ENCODE data around the gene C6orf89. TPM values are rescaled to one million over a fixed set of nuclear protein-coding genes. Genes with fewer than 3 reads are reported as not detected.
A peak's percentile ranks its signal among the peaks of the same experiment; 100 is the strongest.

C6orf89 gene, protein sequence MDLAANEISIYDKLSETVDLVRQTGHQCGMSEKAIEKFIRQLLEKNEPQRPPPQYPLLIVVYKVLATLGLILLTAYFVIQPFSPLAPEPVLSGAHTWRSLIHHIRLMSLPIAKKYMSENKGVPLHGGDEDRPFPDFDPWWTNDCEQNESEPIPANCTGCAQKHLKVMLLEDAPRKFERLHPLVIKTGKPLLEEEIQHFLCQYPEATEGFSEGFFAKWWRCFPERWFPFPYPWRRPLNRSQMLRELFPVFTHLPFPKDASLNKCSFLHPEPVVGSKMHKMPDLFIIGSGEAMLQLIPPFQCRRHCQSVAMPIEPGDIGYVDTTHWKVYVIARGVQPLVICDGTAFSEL
- total RNA-seq = 10 to 100 TPM in 3 of 4 donors, 1 to 10 TPM in 1; 7.8 to 41.8 (median 28.2) TPM

DNA sequence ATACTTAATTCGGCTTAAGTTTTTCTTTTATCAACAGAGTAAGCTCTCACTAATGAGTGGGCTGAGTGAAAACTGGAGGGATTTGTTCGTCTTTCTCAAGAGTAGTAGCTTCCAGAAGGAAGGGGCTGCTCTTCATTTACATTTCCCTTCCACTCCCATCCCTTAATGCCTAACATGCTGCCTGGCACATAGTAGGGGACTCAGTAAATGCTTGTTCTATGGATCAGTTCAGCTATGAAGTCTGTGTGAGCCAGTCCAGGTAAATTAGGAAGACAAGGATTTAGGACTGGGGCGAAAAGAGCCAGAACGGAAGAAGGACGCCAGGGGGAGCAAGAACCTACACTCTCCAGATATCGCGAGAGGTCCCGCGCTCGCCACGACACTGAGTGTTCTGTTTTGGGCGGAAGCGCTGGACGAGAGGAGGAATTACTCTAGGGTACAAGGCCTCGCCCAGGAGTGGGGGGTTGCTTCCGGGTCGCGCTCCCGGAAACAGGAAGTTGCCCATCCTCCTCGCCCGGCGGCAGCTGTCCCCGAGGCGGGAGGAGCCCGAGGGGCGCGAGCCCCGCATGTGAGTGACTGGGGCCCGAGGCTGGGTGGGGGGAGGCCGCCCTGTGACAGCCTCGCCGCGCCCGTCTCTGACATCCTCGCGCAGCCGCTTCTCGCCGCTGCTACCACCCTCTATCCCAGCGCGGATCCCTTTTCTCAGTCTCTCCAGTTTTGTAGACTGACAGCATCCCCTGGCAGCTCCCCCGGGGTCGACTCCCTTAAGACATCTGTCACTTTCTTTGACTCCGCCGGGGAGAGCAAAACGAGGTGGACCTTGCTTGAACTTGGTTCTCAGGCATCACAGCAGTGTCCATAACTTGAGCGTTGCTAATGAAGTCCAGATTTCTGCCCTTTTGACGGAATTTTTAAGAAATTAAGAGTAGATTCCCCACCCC, at the start of gene C6orf89:
Gene C6orf89 (plus strand): TSS at position 492 of the 941 bp plus-strand sequence. CDS start 13,493 bp downstream, outside the sequence.
- H3K4me1 ChIP-seq = peaks cover 0 to 28% (median 13%) of the 10 kb centered on the region in 4 donors
- H3K36me3 ChIP-seq = no peaks in the 10 kb centered on the region
- TF ChIP-seq POLR2A (IDR thresholded peaks at IDR 0.05) (peak; percentile 79), EP300 (IDR thresholded peaks at IDR 0.05; ENCODE audit: low read depth) (no peak), POLR2AphosphoS5 (IDR thresholded peaks at IDR 0.05) (peak; percentile 75 to 87 (median 86))
- TF ChIP-seq, protein P1, sequence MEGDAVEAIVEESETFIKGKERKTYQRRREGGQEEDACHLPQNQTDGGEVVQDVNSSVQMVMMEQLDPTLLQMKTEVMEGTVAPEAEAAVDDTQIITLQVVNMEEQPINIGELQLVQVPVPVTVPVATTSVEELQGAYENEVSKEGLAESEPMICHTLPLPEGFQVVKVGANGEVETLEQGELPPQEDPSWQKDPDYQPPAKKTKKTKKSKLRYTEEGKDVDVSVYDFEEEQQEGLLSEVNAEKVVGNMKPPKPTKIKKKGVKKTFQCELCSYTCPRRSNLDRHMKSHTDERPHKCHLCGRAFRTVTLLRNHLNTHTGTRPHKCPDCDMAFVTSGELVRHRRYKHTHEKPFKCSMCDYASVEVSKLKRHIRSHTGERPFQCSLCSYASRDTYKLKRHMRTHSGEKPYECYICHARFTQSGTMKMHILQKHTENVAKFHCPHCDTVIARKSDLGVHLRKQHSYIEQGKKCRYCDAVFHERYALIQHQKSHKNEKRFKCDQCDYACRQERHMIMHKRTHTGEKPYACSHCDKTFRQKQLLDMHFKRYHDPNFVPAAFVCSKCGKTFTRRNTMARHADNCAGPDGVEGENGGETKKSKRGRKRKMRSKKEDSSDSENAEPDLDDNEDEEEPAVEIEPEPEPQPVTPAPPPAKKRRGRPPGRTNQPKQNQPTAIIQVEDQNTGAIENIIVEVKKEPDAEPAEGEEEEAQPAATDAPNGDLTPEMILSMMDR (IDR thresholded peaks at IDR 0.05) = peak; percentile 81 to 99 (median 87)
- intact Hi-C loops (cut with DNase I; ENCODE audit: low total_unique reads) (loop anchor here (10.0 kb wide), 1 partner anchor 329 kb away; no protein-coding TSS in a partner anchor), in situ Hi-C loops (cut with MboI; ENCODE audit: low pct_ligation_motif_present in 1 of 4, low pct_unique_long_range_greater_than_20kb in 1 of 4, low sequenced_read_pairs in 3 of 4) (loop anchor here (10.0 to 25.0 kb wide), 4 partner anchors 99 to 329 kb away; partner anchors contain the start of genes FGD2 (in 3 of the 4) and MTCH1 (in 1 of the 4))
- peak within 1 kb of the TSS; percentile 55 to 98 (median 87) for H3K4me3 ChIP-seq
- 2 to 21% methylated on average over 5 to 41 of the region's 48 CpGs for WGBS, 2 donors (ENCODE audit: low coverage in 1 of 2)
- H3K27ac ChIP-seq = peak within 1 kb of the TSS; percentile 81 to 91 (median 86)
- H3K9me3 ChIP-seq = no peaks in the 10 kb centered on the region
- H3K27me3 ChIP-seq = no peaks in the 10 kb centered on the region
- peak; percentile 98 for DNase-seq

DNA sequence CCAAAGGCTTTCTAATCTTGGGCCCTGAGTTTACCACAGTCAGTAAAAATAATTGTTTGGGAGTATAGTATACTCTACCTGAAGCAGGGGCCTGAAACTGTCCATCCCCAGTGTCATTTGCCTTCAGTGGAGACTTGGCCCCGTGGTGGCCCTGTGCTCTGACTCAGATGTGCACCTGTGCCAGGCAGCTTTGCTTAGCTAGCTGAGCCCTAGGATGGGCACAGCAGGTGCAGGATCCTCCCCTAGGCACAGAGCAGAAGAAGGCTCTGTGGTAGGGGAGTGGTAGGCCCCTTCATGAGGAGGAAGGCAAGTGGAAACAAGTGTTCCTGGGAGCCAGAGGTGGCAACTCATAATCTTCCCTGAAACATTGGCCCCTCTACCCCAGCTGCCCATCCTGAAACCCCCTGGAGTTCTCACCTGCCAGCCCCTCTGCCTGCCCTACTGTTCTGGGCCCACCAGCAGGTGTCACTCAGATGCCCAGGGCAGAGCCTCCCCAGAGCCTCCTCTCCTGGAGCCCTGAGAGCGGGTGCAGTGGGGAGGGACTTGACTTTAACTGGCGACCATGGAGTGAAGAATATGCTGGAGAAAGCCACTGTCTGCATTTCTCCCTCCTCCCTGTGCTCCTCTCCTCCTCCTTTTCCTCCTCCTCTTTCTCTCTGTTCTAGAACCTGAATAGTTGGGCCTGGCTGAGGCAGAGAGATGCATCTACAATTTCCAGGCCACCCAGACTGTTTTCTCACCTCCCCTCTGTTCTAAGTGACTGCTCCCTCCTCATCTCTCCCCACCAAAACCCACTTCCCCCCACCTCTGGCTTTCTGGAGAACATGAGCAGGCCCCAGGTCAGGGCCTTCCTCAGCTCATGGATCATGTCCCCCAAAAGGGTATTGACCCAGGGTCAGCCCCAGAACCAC, 49.4 kb upstream of the C6orf89 start:
- Histone ChIP-seq H3K9me3 (no peaks in the 10 kb centered on the region), H3K27ac (no peak overlapping the region), H3K36me3 (no peaks in the 10 kb centered on the region), H3K4me3 (no peak overlapping the region), H3K4me1 (peaks cover 7 to 24% (median 19%) of the 10 kb centered on the region in 4 donors), H3K27me3 (peaks cover 32% of the 10 kb centered on the region)
- DNase-seq = no peak
- intact Hi-C loops (cut with DNase I; ENCODE audit: low total_unique reads) (no loop called here), in situ Hi-C loops (cut with MboI; ENCODE audit: low pct_ligation_motif_present in 1 of 4, low pct_unique_long_range_greater_than_20kb in 1 of 4, low sequenced_read_pairs in 3 of 4) (no loop called here)
- WGBS, 2 donors (ENCODE audit: low coverage in 1 of 2) = 74 to 89% methylated on average over 1 to 3 of the region's 3 CpGs
- TF ChIP-seq POLR2A (IDR thresholded peaks at IDR 0.05) = no peak
- no peak for TF ChIP-seq POLR2AphosphoS5 (IDR thresholded peaks at IDR 0.05)
- no peak for TF ChIP-seq EP300 (IDR thresholded peaks at IDR 0.05; ENCODE audit: low read depth)
- TF ChIP-seq, protein P1 (IDR thresholded peaks at IDR 0.05) = no peak

DNA sequence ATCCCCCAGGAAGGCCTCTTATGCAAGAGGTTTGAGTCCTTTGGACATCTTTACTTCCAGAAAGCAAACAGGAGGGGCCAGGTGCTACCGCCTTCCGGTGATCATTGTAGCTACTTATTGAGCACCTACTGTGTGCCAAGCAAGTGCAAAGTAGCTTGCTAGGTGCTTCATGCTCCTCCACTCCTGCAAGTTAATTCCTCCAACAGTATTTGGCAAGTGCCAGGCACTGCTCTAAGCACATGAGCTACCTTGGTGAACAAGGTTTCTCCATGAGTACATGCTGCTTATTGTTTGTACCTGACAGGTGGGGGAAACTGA, 48.8 kb upstream of the C6orf89 start:
- in situ Hi-C loops (cut with MboI; ENCODE audit: low pct_ligation_motif_present in 1 of 4, low pct_unique_long_range_greater_than_20kb in 1 of 4, low sequenced_read_pairs in 3 of 4) = no loop called here
- TF ChIP-seq POLR2AphosphoS5 (IDR thresholded peaks at IDR 0.05) (no peak), EP300 (IDR thresholded peaks at IDR 0.05; ENCODE audit: low read depth) (no peak), POLR2A (IDR thresholded peaks at IDR 0.05) (no peak)
- TF ChIP-seq, protein P1 (IDR thresholded peaks at IDR 0.05) = no peak
- WGBS, 2 donors (ENCODE audit: low coverage in 1 of 2) = 91% methylated on average over 2 of the region's 2 CpGs; no CpG with 5 or more reads in 1 of the 2 donors
- peaks cover 7 to 24% (median 19%) of the 10 kb centered on the region in 4 donors for H3K4me1 ChIP-seq
- H3K27ac ChIP-seq = no peak overlapping the region
- no peak overlapping the region for H3K4me3 ChIP-seq
- H3K9me3 ChIP-seq = no peaks in the 10 kb centered on the region
- H3K36me3 ChIP-seq = no peaks in the 10 kb centered on the region
- intact Hi-C loops (cut with DNase I; ENCODE audit: low total_unique reads) = no loop called here
- no peak for DNase-seq
- H3K27me3 ChIP-seq = peaks cover 32% of the 10 kb centered on the region
